NCI-H1417 (cell line): ENCODE data around the gene TMEM154.
A peak's percentile ranks its signal among the peaks of the same experiment; 100 is the strongest.

Experiments
- DNase-seq, 3 experiments: peaks; one replicate each; lab custom pipeline; 2025; lab: John Stamatoyannopoulos, UW

The TMEM154 gene, protein sequence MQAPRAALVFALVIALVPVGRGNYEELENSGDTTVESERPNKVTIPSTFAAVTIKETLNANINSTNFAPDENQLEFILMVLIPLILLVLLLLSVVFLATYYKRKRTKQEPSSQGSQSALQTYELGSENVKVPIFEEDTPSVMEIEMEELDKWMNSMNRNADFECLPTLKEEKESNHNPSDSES

GRCh38 chr4:152679414-152680281, at the start of gene TMEM154:
Gene TMEM154 (minus strand): TSS chr4:152679997. CDS start chr4:152679933, 64 bp downstream.
- peak in 2 of 3 experiments; percentile 64 to 75 for DNase-seq

DNA sequence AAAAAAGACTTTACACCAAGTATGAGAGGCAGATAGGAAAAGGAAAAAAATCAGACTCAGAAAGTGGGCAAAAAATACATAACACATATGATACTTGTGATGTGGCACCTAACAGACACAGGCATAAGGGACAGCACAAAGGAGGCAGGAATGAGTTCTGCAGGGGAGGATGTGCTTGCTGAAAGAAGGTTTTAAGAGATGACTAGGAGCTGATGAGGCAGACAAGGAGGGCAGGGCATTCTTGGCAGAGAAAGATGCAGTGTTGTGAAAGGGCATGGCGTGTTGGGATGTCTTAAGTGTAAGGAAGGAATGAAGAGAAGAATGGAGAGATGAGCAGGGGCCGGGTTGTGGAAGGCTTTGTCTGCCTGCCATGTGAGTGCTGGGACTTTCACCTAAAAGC, 49.7 kb upstream of the TMEM154 start:
- DNase-seq = no peak

- no peak for DNase-seq
Measured at GRCh38 chr4:152728343-152728742, 48.5 kb upstream of the TMEM154 start.

DNA sequence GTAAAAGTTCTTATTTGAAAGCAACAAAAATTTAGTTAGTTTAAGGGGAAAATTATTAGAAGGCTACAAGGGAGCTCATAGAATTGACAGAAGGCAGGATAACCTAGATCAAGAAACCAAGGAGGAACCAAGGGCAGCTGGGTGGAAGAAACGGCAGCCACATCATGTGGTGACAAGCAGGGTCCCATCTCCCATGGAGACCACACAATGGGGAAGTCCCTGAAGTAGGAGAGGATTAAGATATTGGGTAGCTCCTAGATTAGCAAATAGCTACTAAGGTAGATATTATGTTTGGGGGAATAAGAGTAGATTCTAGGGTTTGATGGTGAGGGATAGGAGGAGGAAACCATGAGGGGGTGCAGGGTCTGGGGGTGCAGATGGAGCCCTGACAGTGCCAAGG, 48.0 kb upstream of the TMEM154 start:
- no peak for DNase-seq

- no peak for DNase-seq
Measured at GRCh38 chr4:152724494-152724893, 44.7 kb upstream of the TMEM154 start.

DNA sequence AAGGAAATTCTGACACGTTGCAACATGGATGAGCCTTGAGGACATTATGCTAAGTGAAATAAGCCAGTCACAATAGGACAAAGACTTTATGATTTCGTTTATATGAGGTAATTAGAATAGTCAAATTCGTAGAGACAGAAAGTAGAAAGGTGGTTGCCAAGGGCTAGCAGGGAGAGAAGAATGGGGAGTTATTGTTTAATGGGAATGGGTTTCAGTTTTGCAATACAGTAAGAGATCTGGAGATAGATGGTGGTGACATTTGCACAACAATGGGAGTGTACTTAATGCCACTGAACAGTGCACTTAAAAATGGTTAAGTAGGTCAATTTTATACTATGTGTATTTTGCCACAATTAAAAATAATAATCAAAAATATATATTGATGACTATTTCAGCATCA, 43.4 kb upstream of the TMEM154 start:
- no peak for DNase-seq

DNA sequence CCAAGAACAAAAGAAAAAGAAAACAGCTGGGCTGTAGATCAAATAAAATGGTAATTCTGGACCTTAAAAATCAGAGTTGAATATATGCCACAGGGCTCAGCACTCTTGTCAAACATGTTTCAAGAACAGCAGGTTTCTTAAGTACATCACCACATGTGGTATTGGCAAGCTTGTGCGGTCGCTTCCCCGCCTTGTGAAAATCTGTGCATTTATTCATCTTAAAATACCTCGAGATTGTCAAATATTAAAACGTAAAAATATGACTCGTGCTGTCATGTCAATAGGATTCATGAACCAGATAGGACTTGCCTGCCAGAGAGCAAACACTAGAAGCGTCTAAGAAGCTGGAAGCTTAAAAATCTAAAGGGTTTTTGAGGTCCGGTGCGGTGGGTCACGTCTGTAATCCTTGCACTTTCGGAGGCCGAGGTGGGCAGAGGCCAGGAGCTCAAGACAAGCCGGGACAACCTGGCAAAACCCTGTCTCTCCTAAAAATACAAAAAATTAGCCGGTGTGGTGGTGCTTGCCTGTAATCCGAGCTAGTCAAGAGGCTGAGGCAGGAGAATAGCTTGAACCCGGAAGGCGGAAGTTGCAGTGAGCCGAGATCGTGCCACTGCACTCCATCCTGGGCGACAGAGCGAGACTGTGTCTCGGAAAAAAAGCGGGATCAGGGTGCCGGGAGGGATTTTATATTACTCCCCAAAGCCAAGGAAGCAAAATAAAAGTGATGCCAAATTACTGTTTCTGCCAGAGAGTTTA, 40.2 kb upstream of the TMEM154 start:
- peak; percentile 10 to 33 (median 16) for DNase-seq

DNA sequence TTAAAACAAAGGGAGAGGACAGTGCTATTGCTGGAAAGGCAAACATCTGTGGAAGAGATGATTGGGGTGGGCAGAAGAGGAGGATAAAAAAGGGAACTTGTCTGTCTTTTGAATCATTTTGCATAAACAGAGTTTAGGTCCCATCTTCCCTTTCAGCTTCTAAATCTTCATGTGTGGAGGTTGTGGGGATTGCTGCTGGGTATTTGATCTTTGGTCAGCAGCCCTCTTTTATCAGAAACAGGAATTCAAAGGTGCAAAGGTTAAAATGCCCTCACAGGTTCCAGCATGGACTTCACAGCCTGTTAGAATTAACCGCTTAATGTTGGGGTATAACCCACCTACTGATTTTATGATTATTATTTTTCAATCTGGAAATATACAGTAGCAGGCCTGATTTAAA, 39.5 kb upstream of the TMEM154 start:
- no peak for DNase-seq

- DNase-seq = no peak
Measured at GRCh38 chr4:152715076-152715475, 35.3 kb upstream of the TMEM154 start.

DNA sequence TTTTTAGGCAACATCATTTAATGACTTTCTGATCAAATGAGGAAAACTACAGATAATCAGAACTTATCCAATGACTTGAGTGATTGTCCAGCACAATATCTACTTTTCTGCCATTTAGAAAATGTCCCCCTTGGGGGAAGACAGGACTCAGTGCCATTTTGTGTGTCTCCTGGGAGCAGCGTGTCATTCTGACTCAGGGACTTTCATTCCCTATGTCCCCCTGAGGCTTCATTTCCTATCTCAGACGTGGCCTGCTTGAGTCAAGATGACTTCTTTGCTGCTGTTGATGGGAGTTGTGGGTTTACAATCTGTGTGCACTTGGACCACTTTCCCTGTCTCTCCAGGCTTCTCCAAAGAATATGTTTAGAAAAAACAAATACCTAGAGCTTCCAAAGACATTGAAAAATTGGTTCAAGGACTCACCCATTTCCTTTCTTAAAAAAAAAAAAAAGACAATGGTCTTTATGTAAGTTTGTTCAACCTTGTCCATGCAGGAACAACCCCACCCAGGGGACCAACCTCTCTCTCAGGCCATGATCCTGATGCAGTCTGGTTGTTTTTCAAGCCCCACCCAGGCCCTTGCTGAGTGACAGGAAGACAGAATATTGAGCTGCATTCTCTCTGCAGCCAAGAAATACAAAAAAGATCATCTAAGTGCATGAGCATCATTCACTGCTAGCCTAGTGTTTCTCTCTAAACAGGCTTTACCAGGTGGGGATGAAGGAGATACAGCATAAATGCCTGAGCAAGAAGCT, 34.3 kb upstream of the TMEM154 start:
- no peak for DNase-seq

- DNase-seq = peak in 2 of 3 experiments; percentile 19 to 46
Measured at GRCh38 chr4:152709675-152710438, 30.1 kb upstream of the TMEM154 start.

GRCh38 chr4:152708796-152709195, 29.0 kb upstream of the TMEM154 start:
- no peak for DNase-seq

- DNase-seq = no peak
Measured at GRCh38 chr4:152708361-152708760, 28.6 kb upstream of the TMEM154 start.

GRCh38 chr4:152707632-152708031, 27.8 kb upstream of the TMEM154 start:
- no peak for DNase-seq

GRCh38 chr4:152705903-152706302, 26.1 kb upstream of the TMEM154 start:
- peak in 2 of 3 experiments; percentile 55 to 84 for DNase-seq

GRCh38 chr4:152704788-152705187, 25.0 kb upstream of the TMEM154 start:
- no peak for DNase-seq

DNA sequence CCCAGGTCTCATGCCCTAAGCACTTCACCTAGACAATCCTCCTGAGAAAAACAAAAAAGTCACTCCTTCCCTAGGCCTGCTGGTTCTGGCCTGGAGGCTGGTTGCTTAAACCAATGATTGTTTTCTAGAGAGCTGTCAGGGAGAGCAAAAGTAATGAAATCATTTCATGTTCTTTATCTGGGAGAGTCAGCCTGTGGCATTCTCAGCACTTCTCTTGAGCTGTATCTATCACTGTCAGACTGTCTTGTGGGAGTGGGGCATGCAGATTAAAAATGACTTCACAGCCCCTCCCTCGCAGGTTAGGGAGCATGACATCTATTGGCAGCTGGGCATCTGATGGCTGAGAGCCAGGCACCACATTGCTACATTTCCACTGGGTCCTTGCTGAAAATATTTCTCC, 20.4 kb upstream of the TMEM154 start:
- DNase-seq = peak in 1 of 3 experiments; percentile 45

DNA sequence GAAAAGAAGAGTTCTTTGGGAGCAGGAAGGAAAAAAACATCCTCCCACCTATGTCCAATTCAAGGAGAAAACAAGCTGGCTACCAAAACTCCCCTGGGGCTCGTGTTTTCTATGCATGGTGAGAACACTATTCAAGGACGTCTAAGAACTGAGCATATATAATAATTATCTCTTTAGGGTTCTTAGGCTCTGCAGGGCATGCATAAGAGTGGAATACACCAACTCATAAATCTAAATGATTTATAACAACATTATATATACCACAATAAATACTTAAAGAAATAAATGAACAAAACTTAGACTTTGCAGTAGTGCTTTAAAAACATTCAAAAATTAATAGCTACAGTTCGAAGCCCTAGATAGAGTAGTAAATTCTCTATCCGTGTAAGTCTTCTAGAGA, 19.5 kb upstream of the TMEM154 start:
- DNase-seq = peak in 2 of 3 experiments; percentile 36 to 80

DNA sequence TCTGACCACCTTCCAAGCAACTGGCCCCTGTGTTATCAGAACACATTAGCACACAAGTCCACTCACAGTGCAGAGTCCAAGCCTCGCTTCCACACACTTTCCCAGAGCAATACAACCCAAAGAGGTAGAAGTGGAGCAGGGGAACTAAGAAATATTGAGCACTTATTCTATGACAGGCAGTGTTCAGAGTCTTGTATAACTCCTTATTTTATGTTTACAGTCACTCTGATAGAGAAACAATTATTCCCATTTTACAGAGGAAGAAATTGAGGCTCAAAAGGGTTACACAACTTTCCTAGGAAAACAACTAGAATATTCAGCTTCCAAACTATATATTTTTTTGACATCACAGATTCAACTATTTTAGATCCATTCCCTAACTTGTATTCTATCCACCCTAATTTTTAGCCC, 18.3 kb upstream of the TMEM154 start:
- DNase-seq = no peak

DNA sequence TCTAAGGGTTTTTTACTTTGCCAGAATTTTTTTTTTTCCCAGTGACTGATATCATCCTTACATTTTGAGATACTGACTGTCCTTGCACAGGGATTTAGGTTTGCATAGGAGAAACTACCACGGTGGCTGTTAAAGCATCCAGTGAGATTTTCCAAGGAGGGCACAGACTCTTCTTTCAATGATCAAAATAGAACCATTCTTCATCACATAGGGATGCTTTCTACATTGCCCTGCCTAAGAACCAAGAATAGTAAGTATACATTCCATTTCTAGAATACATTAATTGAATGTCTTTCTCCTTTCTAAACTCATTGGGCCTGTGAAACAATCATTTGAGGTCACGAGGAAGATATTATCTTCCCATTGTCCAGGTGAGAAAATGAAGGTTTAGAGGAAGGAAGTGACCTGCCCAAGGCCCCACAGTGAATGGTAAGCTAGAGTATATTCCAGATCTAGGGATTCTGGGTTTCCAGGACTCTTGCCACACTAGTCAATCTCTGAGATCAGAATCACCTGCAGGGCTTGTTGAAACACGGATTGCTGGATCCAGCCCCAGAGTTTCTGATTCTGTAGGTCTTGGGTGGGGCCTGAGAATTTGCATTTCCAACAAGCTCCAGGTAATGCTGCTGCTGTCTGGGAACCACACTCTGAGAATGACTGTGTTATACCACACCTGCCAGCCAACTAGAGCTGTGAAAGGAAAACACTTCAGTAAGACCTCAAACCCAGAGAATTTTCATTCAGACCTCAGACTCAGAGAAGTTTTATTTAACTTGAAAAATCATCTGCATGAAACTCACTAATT, 17.7 kb upstream of the TMEM154 start:
- no peak for DNase-seq
